Endothelial cell of umbilical vein (primary cell): ENCODE results near the gene GBF1. TPM values are rescaled to one million over a fixed set of nuclear protein-coding genes. Genes with fewer than 3 reads are reported as not detected.

ENCODE experiments used
- BruUV-seq: library from RNA; stranded (reverse); fragments of 400-500 nt; replicated peaks from 2 replicates; lab custom pipeline; 2021; lab: Mats Ljungman, UMichigan
- CTCF ChIA-PET: fragments of 300-600, 350-600 bp; sonication (Branson Sonifier 250); formaldehyde crosslinking; loops from one replicate; lab custom pipeline; 2021; ENCODE audit warnings: antibody characterized with exemption, inconsistent platforms; lab: Charles Lee
- POLR2A ChIA-PET: fragments of 300-600, 350-600 bp; sonication (Branson Sonifier 250); formaldehyde crosslinking; loops from one replicate; lab custom pipeline; 2021; ENCODE audit warnings: antibody characterized with exemption, inconsistent platforms; lab: Charles Lee
- DNase-seq: peaks from one replicate; pipeline ENCODE4 v3.0.0-alpha.2; 2011; ENCODE audit warnings: low read depth, low spot score
- FAIRE-seq: peaks from 2 replicates; lab custom pipeline; 2011; peaks lifted over from hg19 to GRCh38; lab: Jason Lieb, UNC
- H2AFZ ChIP-seq: 2 replicates; pipeline ENCODE4 v1.6.0; 2012; ENCODE audit warnings: low read depth, low read length, control low read depth, inconsistent platforms
- H3K27ac ChIP-seq: 2 replicates; pipeline ENCODE4 v1.5.1; 2011; ENCODE audit warnings: low read depth, mild to moderate bottlenecking, control low read depth, low read length, moderate library complexity; ENCODE audit not compliant: insufficient read depth
- H3K27me3 ChIP-seq, 2 experiments: 2 replicates each; pipeline versions ENCODE4 v1.6.0 to v1.6.1; 2011; ENCODE audit warnings: low read length in 2 of 2, mixed read lengths in 1 of 2; ENCODE audit not compliant: control insufficient read depth in 2 of 2, insufficient read depth in 2 of 2
- H3K36me3 ChIP-seq, 2 experiments: 2 replicates in 1 of 2; 3 replicates in 1 of 2; pipeline ENCODE4 v1.5.1; 2011; ENCODE audit warnings: low read length in 2 of 2, mild to moderate bottlenecking in 1 of 2, moderate library complexity in 1 of 2; ENCODE audit not compliant: control insufficient read depth in 2 of 2, insufficient read depth in 2 of 2; ENCODE audit errors: extremely low read depth in 1 of 2
- H3K4me1 ChIP-seq: 3 replicates; pipeline ENCODE4 v1.5.1; 2011; ENCODE audit warnings: mild to moderate bottlenecking, low read length; ENCODE audit not compliant: control insufficient read depth, insufficient read depth; ENCODE audit errors: extremely low read depth
- H3K4me2 ChIP-seq: 2 replicates; pipeline ENCODE4 v1.6.1; 2011; ENCODE audit warnings: low read length, control low read depth, mixed read lengths; ENCODE audit not compliant: insufficient read depth
- H3K4me3 ChIP-seq, 3 experiments: fragments of 200-600 bp in 1 of 3; sonication (generic), shearing (Covaris generic) in 1 of 3; replicated peaks in 1 of 3; 2 replicates each; pipeline ENCODE4 v1.5.1; 2011 to 2016; ENCODE audit warnings: control low read depth in 3 of 3, low read length in 3 of 3, mild to moderate bottlenecking in 2 of 3, inconsistent platforms in 1 of 3, low read depth in 1 of 3, moderate library complexity in 1 of 3; ENCODE audit not compliant: insufficient read depth in 1 of 3
- H3K79me2 ChIP-seq: 2 replicates; pipeline ENCODE4 v1.6.0; 2012; ENCODE audit warnings: low read length, inconsistent platforms; ENCODE audit not compliant: control insufficient read depth, insufficient read depth
- H3K9ac ChIP-seq: replicated peaks from 2 replicates; pipeline ENCODE3; 2011; ENCODE audit warnings: low read length, control low read depth; ENCODE audit not compliant: insufficient read depth; ENCODE audit errors: extremely low read depth
- H3K9me1 ChIP-seq: replicated peaks from 3 replicates; pipeline ENCODE4 v1.6.0; 2011; ENCODE audit warnings: mild to moderate bottlenecking, low read length; ENCODE audit not compliant: control insufficient read depth, insufficient read depth; ENCODE audit errors: extremely low read depth
- H3K9me3 ChIP-seq: replicated peaks from 2 replicates; pipeline ENCODE4 v1.5.1; 2012; ENCODE audit warnings: low read length, inconsistent platforms; ENCODE audit not compliant: control insufficient read depth, insufficient read depth
- H4K20me1 ChIP-seq: replicated peaks from 2 replicates; pipeline ENCODE3; 2011; ENCODE audit warnings: mild to moderate bottlenecking, low read length; ENCODE audit not compliant: control insufficient read depth, insufficient read depth; ENCODE audit errors: extremely low read depth
- FOS ChIP-seq: IDR thresholded peaks from 2 replicates; pipeline ENCODE4 v1.6.1; 2011; ENCODE audit warnings: mild to moderate bottlenecking, low read length, moderate library complexity, borderline replicate concordance; ENCODE audit not compliant: insufficient read depth
- JUN ChIP-seq: IDR thresholded peaks from 2 replicates; pipeline ENCODE4 v1.6.1; 2011; ENCODE audit warnings: borderline replicate concordance, low read depth; ENCODE audit not compliant: insufficient read length, insufficient read depth
- MYC ChIP-seq: IDR thresholded peaks from one replicate; pipeline ENCODE4 v1.6.1; 2011; ENCODE audit warnings: mild to moderate bottlenecking, low read depth, low read length
- POLR2A ChIP-seq: IDR thresholded peaks from 2 replicates; pipeline ENCODE4 v1.6.1; 2012; ENCODE audit warnings: low read depth, mild to moderate bottlenecking, control low read depth, low read length
- dilution Hi-C: fragments of 300-500 bp; cut with MboI; formaldehyde crosslinking; loops from one replicate; pipeline ENCODE4 v1.15.0; 2019; ENCODE audit warnings: low sequenced_read_pairs; ENCODE audit not compliant: extremely low pct_ligation_motif_present
- intact Hi-C: fragments of 100-400 bp; cut with micrococcal nuclease; formaldehyde crosslinking; loops from one replicate; pipeline ENCODE4 v1.10.0; 2022
- polyA plus RNA-seq, 4 experiments: library from polyadenylated mRNA; depleted of rRNA in 3 of 4; stranded (reverse) in 3 of 4; unstranded in 1 of 4; fragments of >200 nt; gene quantifications; 2 replicates each; pipeline versions ENCODE4 v1.2.1 to v1.2.3, GENCODE V29; 2011 to 2012; ENCODE audit warnings: missing spikeins in 1 of 4
- total RNA-seq: library from RNA; stranded (reverse); gene quantifications from 2 replicates; pipeline ENCODE4 v1.2.3, GENCODE V29; 2021
- TF ChIP-seq, protein P1 (sequence below): IDR thresholded peaks from 2 replicates; pipeline ENCODE4 v1.6.1; 2011; ENCODE audit not compliant: insufficient read depth, insufficient read length
- TF ChIP-seq, protein P2 (sequence below), 2 donors: IDR thresholded peaks; 1 replicate in 1 of 2; 2 replicates in 1 of 2; pipeline ENCODE4 v1.5.1; 2011; ENCODE audit warnings: low read length in 2 of 2, mild to moderate bottlenecking in 2 of 2, moderate library complexity in 2 of 2, control low read depth in 1 of 2, inconsistent platforms in 1 of 2, low read depth in 1 of 2; ENCODE audit not compliant: insufficient read depth in 1 of 2; ENCODE audit errors: extremely low read depth in 1 of 2

GBF1 gene
- total and polyA plus RNA-seq, 2 donors (not counting 3 experiments of a cell fraction or from before 2014, with no cell fraction given), result 26.0 to 49.7 TPM

DNA sequence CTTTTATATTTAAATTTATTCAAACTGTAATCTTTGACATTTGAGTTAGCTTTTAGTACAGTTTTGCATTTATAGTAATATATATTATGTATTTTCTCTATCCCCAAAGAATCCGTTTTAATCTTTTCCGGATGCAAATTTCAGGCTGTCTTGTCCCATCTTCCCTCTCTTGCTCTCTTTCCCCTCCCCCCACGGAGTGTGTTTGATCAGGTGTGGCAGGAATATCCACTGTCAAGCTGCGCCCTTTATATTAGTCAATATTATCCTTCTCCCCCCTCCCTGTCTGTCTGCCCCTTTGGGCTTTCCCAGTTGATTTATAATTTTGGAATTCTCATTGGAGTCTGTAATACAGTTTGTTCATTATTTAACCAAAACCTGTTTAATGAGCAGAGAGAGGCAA lies 19.0 kb downstream of the GBF1 start:
- POLR2A ChIA-PET, result no interaction called here
- peaks cover 53% of the 10 kb centered on the region for H3K79me2 ChIP-seq
- CTCF ChIA-PET, result interaction anchor here (1.9 to 4.8 kb wide), 2 partner anchors 34 to 79 kb away, joined by 5 to 31 read pairs; no protein-coding TSS in a partner anchor
- DNase-seq, result no peak
- FAIRE-seq, result no peak
- H3K27ac ChIP-seq, result no peak overlapping the region
- peaks cover 7% of the 10 kb centered on the region for H3K4me1 ChIP-seq
- dilution Hi-C loops (no loop called here), intact Hi-C loops (no loop called here)
- H3K36me3 ChIP-seq, result peaks cover 4 to 8% of the 10 kb centered on the region in 2 experiments
- H3K9me3 ChIP-seq, result no peaks in the 10 kb centered on the region
- no peak overlapping the region for H3K4me3 ChIP-seq
- no peak overlapping the region for H3K4me2 ChIP-seq
- no TSS peak for BruUV-seq
- H3K9ac ChIP-seq, result no peak overlapping the region
- no peaks in the 10 kb centered on the region for H3K9me1 ChIP-seq
- TF ChIP-seq, protein P1, sequence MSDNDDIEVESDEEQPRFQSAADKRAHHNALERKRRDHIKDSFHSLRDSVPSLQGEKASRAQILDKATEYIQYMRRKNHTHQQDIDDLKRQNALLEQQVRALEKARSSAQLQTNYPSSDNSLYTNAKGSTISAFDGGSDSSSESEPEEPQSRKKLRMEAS, result no peak
- TF ChIP-seq FOS (no peak), POLR2A (no peak), JUN (no peak), MYC (no peak)
- TF ChIP-seq, protein P2, sequence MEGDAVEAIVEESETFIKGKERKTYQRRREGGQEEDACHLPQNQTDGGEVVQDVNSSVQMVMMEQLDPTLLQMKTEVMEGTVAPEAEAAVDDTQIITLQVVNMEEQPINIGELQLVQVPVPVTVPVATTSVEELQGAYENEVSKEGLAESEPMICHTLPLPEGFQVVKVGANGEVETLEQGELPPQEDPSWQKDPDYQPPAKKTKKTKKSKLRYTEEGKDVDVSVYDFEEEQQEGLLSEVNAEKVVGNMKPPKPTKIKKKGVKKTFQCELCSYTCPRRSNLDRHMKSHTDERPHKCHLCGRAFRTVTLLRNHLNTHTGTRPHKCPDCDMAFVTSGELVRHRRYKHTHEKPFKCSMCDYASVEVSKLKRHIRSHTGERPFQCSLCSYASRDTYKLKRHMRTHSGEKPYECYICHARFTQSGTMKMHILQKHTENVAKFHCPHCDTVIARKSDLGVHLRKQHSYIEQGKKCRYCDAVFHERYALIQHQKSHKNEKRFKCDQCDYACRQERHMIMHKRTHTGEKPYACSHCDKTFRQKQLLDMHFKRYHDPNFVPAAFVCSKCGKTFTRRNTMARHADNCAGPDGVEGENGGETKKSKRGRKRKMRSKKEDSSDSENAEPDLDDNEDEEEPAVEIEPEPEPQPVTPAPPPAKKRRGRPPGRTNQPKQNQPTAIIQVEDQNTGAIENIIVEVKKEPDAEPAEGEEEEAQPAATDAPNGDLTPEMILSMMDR (IDR thresholded peaks at IDR 0.05; ENCODE audit: extremely low read depth in 1 of 2, insufficient read depth in 1 of 2, low read depth in 1 of 2, low read length in 2 of 2), result no peak
- H4K20me1 ChIP-seq, result peaks cover 9% of the 10 kb centered on the region
- no peaks in the 10 kb centered on the region for H3K27me3 ChIP-seq
- H2AFZ ChIP-seq, result no peak overlapping the region

DNA sequence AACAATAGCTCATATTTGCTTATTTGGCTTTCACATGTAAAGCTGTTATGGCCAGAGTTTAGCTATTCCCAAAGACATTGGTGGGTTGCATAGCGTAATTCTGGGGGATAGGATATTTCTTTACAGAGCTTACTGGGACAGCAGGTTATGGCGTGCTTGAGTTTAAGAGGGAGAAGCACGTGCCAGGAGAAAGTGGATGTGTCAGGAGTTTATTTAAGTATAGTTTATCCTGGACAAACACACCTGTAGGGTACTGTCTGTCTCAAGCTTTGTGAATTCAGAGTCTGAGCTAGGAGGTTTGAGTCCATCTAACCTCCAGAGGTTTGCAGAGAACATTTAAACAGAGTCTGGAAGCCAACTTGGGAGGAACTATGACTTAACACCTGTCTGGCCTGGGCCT lies 21.3 kb downstream of the GBF1 start:
- Histone ChIP-seq H3K9me3 (no peaks in the 10 kb centered on the region), H3K9ac (no peak overlapping the region), H3K36me3 (peaks cover 2% of the 10 kb centered on the region in 2 experiments), H3K9me1 (no peaks in the 10 kb centered on the region), H3K27me3 (no peaks in the 10 kb centered on the region), H3K4me3 (no peak overlapping the region), H4K20me1 (peaks cover 9% of the 10 kb centered on the region), H3K4me1 (peaks cover 7% of the 10 kb centered on the region), H3K4me2 (no peak overlapping the region), H2AFZ (no peak overlapping the region), H3K79me2 (peaks cover 58% of the 10 kb centered on the region), H3K27ac (no peak overlapping the region)
- ChIA-PET CTCF (interaction anchor here (0.8 to 4.8 kb wide), 15 partner anchors 8 to 97 kb away, joined by 3 to 31 read pairs (median 4); partner anchors contain the start of gene GBF1), POLR2A (no interaction called here)
- TF ChIP-seq JUN, result no peak
- DNase-seq (no peak), FAIRE-seq (no peak)
- no TSS peak for BruUV-seq
- dilution Hi-C loops, result no loop called here
- intact Hi-C loops, result no loop called here
